Suprapubic skin (tissue), 3 donors: Measurements from ENCODE around the gene MDK.

Experiments used
- CTCF ChIP-seq, 2 donors: fragments of 200-600 bp in 1 of 2; fragments of 450-650 bp in 1 of 2; sonication (generic) in 1 of 2; IDR thresholded peaks; one replicate each; pipeline ENCODE4 v1.5.1; 2016 to 2019; ENCODE audit warnings: antibody characterized with exemption in 2 of 2, mild to moderate bottlenecking in 1 of 2, moderate library complexity in 1 of 2
- EP300 ChIP-seq: sonication (generic); formaldehyde crosslinking; IDR thresholded peaks from one replicate; pipeline ENCODE4 v1.6.1; 2017; ENCODE audit warnings: antibody characterized with exemption
- POLR2A ChIP-seq, 2 donors: fragments of 450-650 bp; IDR thresholded peaks; one replicate each; pipeline ENCODE4 v1.6.1; 2017; ENCODE audit warnings: antibody characterized with exemption in 2 of 2, mild to moderate bottlenecking in 2 of 2, moderate library complexity in 2 of 2

DNA sequence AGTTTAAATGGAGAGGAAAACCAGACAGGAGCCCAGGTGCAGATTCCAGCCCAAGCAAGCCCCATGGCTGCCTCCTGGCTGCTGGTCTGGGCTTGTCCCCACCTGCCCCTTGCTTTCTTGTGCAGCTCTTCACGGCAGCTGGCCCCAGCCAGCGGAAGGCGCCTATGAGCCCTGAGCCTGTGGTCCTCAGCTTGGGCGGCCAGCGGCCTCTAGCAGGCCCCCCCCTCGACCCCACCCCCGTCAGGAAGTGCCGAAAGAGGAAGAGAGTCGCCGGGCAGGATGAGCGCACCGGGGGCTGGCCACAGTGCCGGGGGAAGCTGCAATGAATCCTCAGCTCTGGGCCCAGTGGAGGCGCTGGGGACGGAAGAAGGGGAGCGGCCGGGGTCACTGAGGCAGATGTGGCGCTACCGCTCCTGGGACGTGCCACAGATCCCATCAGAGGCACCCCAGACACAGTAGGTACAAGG lies 36.3 kb upstream of the MDK start:
- no peak for TF ChIP-seq CTCF (IDR thresholded peaks at IDR 0.05)
- no peak for TF ChIP-seq EP300
- no peak for TF ChIP-seq POLR2A (IDR thresholded peaks at IDR 0.05)
